WTC11 (cell line): ENCODE data around the gene POU2F3. TPM values are rescaled to one million over a fixed set of nuclear protein-coding genes. Genes with fewer than 3 reads are reported as not detected.

Experiments
- ATAC-seq: fragments of 200-7000 bp; cut with Tn5 transposase; 2 replicates; pipeline ENCODE4 v1.10.0; 2021; ENCODE audit warnings: mild to moderate bottlenecking, moderate library complexity
- CTCF ChIA-PET: fragments of 300-600 bp; sonication (Branson Sonifier 250); formaldehyde crosslinking; loops from one replicate; lab custom pipeline; 2021; ENCODE audit warnings: antibody characterized with exemption; lab: Charles Lee
- POLR2A ChIA-PET: fragments of 350-600 bp; sonication (Branson Sonifier 250); formaldehyde crosslinking; loops from one replicate; lab custom pipeline; 2021; ENCODE audit warnings: antibody characterized with exemption; lab: Charles Lee
- DNase-seq: peaks from one replicate; pipeline ENCODE4 v3.0.0; 2021; ENCODE audit warnings: low spot score
- H3K27ac Mint-ChIP-seq: 2 replicates; pipeline ENCODE4 v1.8.0; 2021; ENCODE audit warnings: mixed read lengths
- H3K27me3 Mint-ChIP-seq: 2 replicates; pipeline ENCODE4 v1.8.0; 2021; ENCODE audit warnings: low read depth, mild to moderate bottlenecking, moderate library complexity, mixed read lengths
- H3K36me3 Mint-ChIP-seq: 2 replicates; pipeline ENCODE4 v1.8.0; 2021; ENCODE audit warnings: mixed read lengths
- H3K4me1 Mint-ChIP-seq: 2 replicates; pipeline ENCODE4 v1.8.0; 2022; ENCODE audit warnings: mixed read lengths
- H3K4me3 Mint-ChIP-seq: 2 replicates; pipeline ENCODE4 v1.8.0; 2021; ENCODE audit warnings: mild to moderate bottlenecking, moderate library complexity, mixed read lengths
- H3K9me3 Mint-ChIP-seq: 2 replicates; pipeline ENCODE4 v1.8.0; 2021; ENCODE audit warnings: mixed read lengths
- CREM ChIP-seq: sonication (generic); formaldehyde crosslinking; IDR thresholded peaks from 2 replicates; pipeline ENCODE4 v1.8.1; 2022; ENCODE audit warnings: mild to moderate bottlenecking, missing genetic modification reagents, moderate library complexity
- ETV6 ChIP-seq: sonication (generic); formaldehyde crosslinking; IDR thresholded peaks from 2 replicates; pipeline ENCODE4 v1.8.1; 2022; ENCODE audit warnings: mild to moderate bottlenecking, missing genetic modification reagents
- GRHL2 ChIP-seq: fragments of 250-450 bp; sonication (Bioruptor Pico); IDR thresholded peaks from 2 replicates; pipeline ENCODE4 v1.8.0; 2022; ENCODE audit warnings: mild to moderate bottlenecking, moderate library complexity; ENCODE audit not compliant: insufficient replicate concordance, severe bottlenecking
- KAT7 ChIP-seq: sonication (generic); formaldehyde crosslinking; IDR thresholded peaks from 2 replicates; pipeline ENCODE4 v1.8.1; 2023; ENCODE audit warnings: missing genetic modification reagents, mild to moderate bottlenecking, borderline replicate concordance
- NFE2L1 ChIP-seq: sonication (generic); formaldehyde crosslinking; IDR thresholded peaks from 2 replicates; pipeline ENCODE4 v1.8.1; 2023; ENCODE audit warnings: missing genetic modification reagents
- OVOL2 ChIP-seq: fragments of 250-450 bp; sonication (Bioruptor Pico); IDR thresholded peaks from 2 replicates; pipeline ENCODE4 v1.9.0; 2021; ENCODE audit warnings: mild to moderate bottlenecking, borderline replicate concordance
- RORB ChIP-seq: fragments of 250-450 bp; sonication (Bioruptor Pico); IDR thresholded peaks from 2 replicates; pipeline ENCODE4 v1.9.0; 2021; ENCODE audit warnings: mild to moderate bottlenecking
- SMAD3 ChIP-seq: sonication (generic); formaldehyde crosslinking; IDR thresholded peaks from 2 replicates; pipeline ENCODE4 v1.8.0; 2022; ENCODE audit warnings: missing genetic modification reagents, mild to moderate bottlenecking, borderline replicate concordance
- TEAD1 ChIP-seq: sonication (generic); formaldehyde crosslinking; IDR thresholded peaks from 2 replicates; pipeline ENCODE4 v1.8.0; 2022; ENCODE audit warnings: mild to moderate bottlenecking, missing genetic modification reagents
- TP53 ChIP-seq: sonication (generic); formaldehyde crosslinking; IDR thresholded peaks from 2 replicates; pipeline ENCODE4 v1.8.1; 2023; ENCODE audit warnings: mild to moderate bottlenecking, missing genetic modification reagents
- ZNF232 ChIP-seq: sonication (generic); formaldehyde crosslinking; IDR thresholded peaks from 2 replicates; pipeline ENCODE4 v1.8.0; 2022; ENCODE audit warnings: mild to moderate bottlenecking, missing genetic modification reagents
- ZNF416 ChIP-seq: fragments of 250-450 bp; sonication (Bioruptor Pico); IDR thresholded peaks from 2 replicates; pipeline ENCODE4 v1.9.0; 2021; ENCODE audit warnings: mild to moderate bottlenecking, inconsistent platforms
- ZNF671 ChIP-seq: fragments of 250-450 bp; sonication (Bioruptor Pico); IDR thresholded peaks from 2 replicates; pipeline ENCODE4 v1.8.0; 2021; ENCODE audit warnings: mild to moderate bottlenecking
- total RNA-seq: library from RNA; stranded (reverse); gene quantifications from 3 replicates; pipeline ENCODE4 v1.2.3, GENCODE V29; 2021
- TF ChIP-seq, protein P1 (sequence below): fragments of 250-450 bp; sonication (Bioruptor Pico); IDR thresholded peaks from 2 replicates; pipeline ENCODE4 v1.9.0; 2021; ENCODE audit warnings: mild to moderate bottlenecking, borderline replicate concordance
- TF ChIP-seq, protein P2 (sequence below): fragments of 250-450 bp; sonication (Bioruptor Pico); IDR thresholded peaks from 2 replicates; pipeline ENCODE4 v1.9.0; 2021; ENCODE audit warnings: moderate library complexity, mild to moderate bottlenecking, inconsistent platforms, borderline replicate concordance
- TF ChIP-seq, protein P3 (sequence below): sonication (generic); formaldehyde crosslinking; conservative IDR thresholded peaks from 2 replicates; pipeline ENCODE4 v1.8.1; 2022; ENCODE audit warnings: mild to moderate bottlenecking, missing genetic modification reagents
- TF ChIP-seq, protein P4 (sequence below): sonication (generic); formaldehyde crosslinking; IDR thresholded peaks from 2 replicates; pipeline ENCODE4 v1.8.0; 2022; ENCODE audit warnings: mild to moderate bottlenecking, missing genetic modification reagents
- TF ChIP-seq, protein P5 (sequence below): sonication (generic); formaldehyde crosslinking; IDR thresholded peaks from 2 replicates; pipeline ENCODE4 v1.8.0; 2022; ENCODE audit warnings: mild to moderate bottlenecking, missing genetic modification reagents
- TF ChIP-seq, protein P6 (sequence below): sonication (generic); formaldehyde crosslinking; IDR thresholded peaks from 2 replicates; pipeline ENCODE4 v1.8.0; 2023; ENCODE audit warnings: missing genetic modification reagents, mild to moderate bottlenecking, borderline replicate concordance

Gene POU2F3
- total RNA-seq, 1 experiment from 2014 or later = 0.61 TPM

DNA sequence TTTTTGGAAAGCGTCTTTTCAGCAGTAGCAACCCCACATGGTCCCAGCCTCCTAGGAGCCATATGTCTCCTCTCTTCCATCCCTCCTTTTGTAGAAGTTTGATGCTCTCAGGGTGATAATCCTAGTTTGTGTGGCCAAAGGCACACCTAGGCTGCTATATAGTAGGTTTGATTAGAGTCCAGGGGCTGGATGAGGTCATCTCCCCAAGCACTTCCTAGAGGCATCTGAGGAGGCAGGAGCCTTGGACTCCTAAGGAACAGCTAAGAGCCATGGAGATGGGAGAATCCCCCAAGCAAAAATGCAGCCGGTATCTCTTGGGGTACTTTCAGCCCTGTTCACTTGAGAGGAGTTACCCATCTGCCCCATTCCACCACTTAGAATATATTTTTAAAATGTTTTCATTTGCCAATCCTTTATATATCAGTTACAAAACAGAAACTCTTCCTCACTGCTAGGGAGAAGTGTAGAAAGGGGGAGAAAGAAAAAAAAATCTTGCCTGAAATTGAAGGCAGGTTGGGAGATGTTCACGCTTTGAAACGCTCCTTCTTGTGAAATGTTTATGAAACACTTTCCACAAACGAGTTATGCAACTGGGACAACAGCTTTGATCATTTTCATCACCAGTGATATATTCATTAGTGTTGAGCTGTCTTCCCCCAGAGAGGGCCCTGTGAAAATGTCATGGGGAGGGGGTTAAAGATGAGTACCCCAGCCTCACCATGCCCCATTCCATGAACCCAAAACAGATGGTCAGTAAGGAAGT, 53.3 kb downstream of the POU2F3 start:
- Mint-ChIP-seq H3K27me3 (peaks cover 16% of the 10 kb centered on the region), H3K4me3 (no peak overlapping the region), H3K9me3 (peaks cover 4% of the 10 kb centered on the region; the same call in 1 of the 2 replicates), H3K27ac (no peak overlapping the region), H3K36me3 (no peaks in the 10 kb centered on the region), H3K4me1 (peaks cover 8% of the 10 kb centered on the region)
- CTCF ChIA-PET = interaction anchor here (1.3 to 17.0 kb wide), 2 partner anchors 10 to 49 kb away, joined by 4 to 623 read pairs; partner anchors contain the start of gene POU2F3
- POLR2A ChIA-PET = no interaction called here
- ATAC-seq (no peak), DNase-seq (no peak)
- TF ChIP-seq SMAD3 (no peak), TP53 (no peak), GRHL2 (CRISPR knock-in tag) (no peak), KAT7 (CRISPR knock-in tag) (no peak), ZNF416 (CRISPR knock-in tag) (no peak)

DNA sequence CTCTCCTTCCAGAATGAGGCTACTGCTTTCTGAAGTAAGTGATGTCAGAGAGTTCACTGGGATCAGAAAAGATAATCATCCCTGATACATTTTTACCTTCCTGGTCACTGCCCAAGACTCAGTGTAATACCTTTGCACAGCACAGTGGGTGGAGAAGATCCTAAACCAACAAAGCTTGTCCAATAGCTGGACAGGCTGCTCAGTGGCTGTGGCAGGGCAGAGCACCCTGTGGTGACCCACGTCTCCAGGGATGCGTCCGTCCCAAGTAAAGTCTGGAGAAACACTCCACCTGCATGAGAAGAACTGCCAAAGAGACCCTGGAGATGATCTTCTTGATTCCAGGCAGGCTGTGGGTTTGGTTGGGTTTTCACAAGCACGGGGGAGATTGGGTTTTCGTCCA, 54.2 kb downstream of the POU2F3 start:
- DNase-seq (no peak), ATAC-seq (no peak)
- Mint-ChIP-seq H3K27me3 (peaks cover 16% of the 10 kb centered on the region), H3K9me3 (peaks cover 4% of the 10 kb centered on the region; the same call in 1 of the 2 replicates), H3K4me1 (peaks cover 8% of the 10 kb centered on the region), H3K27ac (no peak overlapping the region), H3K36me3 (no peaks in the 10 kb centered on the region), H3K4me3 (no peak overlapping the region)
- POLR2A ChIA-PET = no interaction called here
- no peak for TF ChIP-seq TP53
- TF ChIP-seq, protein P1, sequence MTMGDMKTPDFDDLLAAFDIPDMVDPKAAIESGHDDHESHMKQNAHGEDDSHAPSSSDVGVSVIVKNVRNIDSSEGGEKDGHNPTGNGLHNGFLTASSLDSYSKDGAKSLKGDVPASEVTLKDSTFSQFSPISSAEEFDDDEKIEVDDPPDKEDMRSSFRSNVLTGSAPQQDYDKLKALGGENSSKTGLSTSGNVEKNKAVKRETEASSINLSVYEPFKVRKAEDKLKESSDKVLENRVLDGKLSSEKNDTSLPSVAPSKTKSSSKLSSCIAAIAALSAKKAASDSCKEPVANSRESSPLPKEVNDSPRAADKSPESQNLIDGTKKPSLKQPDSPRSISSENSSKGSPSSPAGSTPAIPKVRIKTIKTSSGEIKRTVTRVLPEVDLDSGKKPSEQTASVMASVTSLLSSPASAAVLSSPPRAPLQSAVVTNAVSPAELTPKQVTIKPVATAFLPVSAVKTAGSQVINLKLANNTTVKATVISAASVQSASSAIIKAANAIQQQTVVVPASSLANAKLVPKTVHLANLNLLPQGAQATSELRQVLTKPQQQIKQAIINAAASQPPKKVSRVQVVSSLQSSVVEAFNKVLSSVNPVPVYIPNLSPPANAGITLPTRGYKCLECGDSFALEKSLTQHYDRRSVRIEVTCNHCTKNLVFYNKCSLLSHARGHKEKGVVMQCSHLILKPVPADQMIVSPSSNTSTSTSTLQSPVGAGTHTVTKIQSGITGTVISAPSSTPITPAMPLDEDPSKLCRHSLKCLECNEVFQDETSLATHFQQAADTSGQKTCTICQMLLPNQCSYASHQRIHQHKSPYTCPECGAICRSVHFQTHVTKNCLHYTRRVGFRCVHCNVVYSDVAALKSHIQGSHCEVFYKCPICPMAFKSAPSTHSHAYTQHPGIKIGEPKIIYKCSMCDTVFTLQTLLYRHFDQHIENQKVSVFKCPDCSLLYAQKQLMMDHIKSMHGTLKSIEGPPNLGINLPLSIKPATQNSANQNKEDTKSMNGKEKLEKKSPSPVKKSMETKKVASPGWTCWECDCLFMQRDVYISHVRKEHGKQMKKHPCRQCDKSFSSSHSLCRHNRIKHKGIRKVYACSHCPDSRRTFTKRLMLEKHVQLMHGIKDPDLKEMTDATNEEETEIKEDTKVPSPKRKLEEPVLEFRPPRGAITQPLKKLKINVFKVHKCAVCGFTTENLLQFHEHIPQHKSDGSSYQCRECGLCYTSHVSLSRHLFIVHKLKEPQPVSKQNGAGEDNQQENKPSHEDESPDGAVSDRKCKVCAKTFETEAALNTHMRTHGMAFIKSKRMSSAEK (CRISPR knock-in tag) = no peak
- TF ChIP-seq, protein P2, sequence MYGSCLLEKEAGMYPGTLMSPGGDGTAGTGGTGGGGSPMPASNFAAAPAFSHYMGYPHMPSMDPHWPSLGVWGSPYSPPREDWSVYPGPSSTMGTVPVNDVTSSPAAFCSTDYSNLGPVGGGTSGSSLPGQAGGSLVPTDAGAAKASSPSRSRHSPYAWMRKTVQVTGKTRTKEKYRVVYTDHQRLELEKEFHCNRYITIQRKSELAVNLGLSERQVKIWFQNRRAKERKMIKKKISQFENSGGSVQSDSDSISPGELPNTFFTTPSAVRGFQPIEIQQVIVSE = no peak
- TF ChIP-seq NFE2L1 = no peak
- TF ChIP-seq, protein P3, sequence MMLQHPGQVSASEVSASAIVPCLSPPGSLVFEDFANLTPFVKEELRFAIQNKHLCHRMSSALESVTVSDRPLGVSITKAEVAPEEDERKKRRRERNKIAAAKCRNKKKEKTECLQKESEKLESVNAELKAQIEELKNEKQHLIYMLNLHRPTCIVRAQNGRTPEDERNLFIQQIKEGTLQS (CRISPR knock-in tag) = no peak
- no peak for TF ChIP-seq ZNF232 (CRISPR knock-in tag)
- TF ChIP-seq, protein P4, sequence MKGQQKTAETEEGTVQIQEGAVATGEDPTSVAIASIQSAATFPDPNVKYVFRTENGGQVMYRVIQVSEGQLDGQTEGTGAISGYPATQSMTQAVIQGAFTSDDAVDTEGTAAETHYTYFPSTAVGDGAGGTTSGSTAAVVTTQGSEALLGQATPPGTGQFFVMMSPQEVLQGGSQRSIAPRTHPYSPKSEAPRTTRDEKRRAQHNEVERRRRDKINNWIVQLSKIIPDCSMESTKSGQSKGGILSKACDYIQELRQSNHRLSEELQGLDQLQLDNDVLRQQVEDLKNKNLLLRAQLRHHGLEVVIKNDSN (CRISPR knock-in tag) = no peak
- TF ChIP-seq, protein P5, sequence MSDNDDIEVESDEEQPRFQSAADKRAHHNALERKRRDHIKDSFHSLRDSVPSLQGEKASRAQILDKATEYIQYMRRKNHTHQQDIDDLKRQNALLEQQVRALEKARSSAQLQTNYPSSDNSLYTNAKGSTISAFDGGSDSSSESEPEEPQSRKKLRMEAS (CRISPR knock-in tag) = no peak
- no peak for TF ChIP-seq OVOL2 (CRISPR knock-in tag)
- no peak for TF ChIP-seq RORB (CRISPR knock-in tag)
- TF ChIP-seq CREM (CRISPR knock-in tag) = no peak
- no peak for TF ChIP-seq ETV6 (CRISPR knock-in tag)
- no peak for TF ChIP-seq KAT7 (CRISPR knock-in tag)
- TF ChIP-seq ZNF671 (CRISPR knock-in tag) = no peak
- TF ChIP-seq TEAD1 = no peak
- TF ChIP-seq, protein P6, sequence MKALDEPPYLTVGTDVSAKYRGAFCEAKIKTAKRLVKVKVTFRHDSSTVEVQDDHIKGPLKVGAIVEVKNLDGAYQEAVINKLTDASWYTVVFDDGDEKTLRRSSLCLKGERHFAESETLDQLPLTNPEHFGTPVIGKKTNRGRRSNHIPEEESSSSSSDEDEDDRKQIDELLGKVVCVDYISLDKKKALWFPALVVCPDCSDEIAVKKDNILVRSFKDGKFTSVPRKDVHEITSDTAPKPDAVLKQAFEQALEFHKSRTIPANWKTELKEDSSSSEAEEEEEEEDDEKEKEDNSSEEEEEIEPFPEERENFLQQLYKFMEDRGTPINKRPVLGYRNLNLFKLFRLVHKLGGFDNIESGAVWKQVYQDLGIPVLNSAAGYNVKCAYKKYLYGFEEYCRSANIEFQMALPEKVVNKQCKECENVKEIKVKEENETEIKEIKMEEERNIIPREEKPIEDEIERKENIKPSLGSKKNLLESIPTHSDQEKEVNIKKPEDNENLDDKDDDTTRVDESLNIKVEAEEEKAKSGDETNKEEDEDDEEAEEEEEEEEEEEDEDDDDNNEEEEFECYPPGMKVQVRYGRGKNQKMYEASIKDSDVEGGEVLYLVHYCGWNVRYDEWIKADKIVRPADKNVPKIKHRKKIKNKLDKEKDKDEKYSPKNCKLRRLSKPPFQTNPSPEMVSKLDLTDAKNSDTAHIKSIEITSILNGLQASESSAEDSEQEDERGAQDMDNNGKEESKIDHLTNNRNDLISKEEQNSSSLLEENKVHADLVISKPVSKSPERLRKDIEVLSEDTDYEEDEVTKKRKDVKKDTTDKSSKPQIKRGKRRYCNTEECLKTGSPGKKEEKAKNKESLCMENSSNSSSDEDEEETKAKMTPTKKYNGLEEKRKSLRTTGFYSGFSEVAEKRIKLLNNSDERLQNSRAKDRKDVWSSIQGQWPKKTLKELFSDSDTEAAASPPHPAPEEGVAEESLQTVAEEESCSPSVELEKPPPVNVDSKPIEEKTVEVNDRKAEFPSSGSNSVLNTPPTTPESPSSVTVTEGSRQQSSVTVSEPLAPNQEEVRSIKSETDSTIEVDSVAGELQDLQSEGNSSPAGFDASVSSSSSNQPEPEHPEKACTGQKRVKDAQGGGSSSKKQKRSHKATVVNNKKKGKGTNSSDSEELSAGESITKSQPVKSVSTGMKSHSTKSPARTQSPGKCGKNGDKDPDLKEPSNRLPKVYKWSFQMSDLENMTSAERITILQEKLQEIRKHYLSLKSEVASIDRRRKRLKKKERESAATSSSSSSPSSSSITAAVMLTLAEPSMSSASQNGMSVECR = no peak
- CTCF ChIA-PET = interaction anchor here (1.0 to 17.0 kb wide), 2 partner anchors 9 to 50 kb away, joined by 11 to 623 read pairs; partner anchors contain the start of gene POU2F3
